Nephron (organoid): ENCODE measurements around the gene LY9.

Source experiments
- H3K27ac Mint-ChIP-seq, 3 experiments: 2 replicates each; pipeline ENCODE4 v1.8.0; 2020; ENCODE audit warnings: mixed read lengths in 3 of 3, mild to moderate bottlenecking in 2 of 3, moderate library complexity in 1 of 3
- H3K27me3 Mint-ChIP-seq: 2 replicates; pipeline ENCODE4 v1.8.0; 2021; ENCODE audit warnings: low read depth, mild to moderate bottlenecking, moderate library complexity, mixed read lengths
- H3K36me3 Mint-ChIP-seq: 2 replicates; pipeline ENCODE4 v1.8.0; 2020; ENCODE audit warnings: low read depth, mixed read lengths
- H3K4me1 Mint-ChIP-seq: 2 replicates; pipeline ENCODE4 v1.8.0; 2020; ENCODE audit warnings: mixed read lengths
- H3K4me3 Mint-ChIP-seq, 3 experiments: 2 replicates each; pipeline ENCODE4 v1.8.0; 2020; ENCODE audit warnings: mild to moderate bottlenecking in 3 of 3, mixed read lengths in 3 of 3, moderate library complexity in 2 of 3
- H3K9me3 Mint-ChIP-seq: 2 replicates; pipeline ENCODE4 v1.8.0; 2020; ENCODE audit warnings: mixed read lengths
- CTCF ChIP-seq, 3 experiments: fragments of 200-600 bp; sonication (generic); IDR thresholded peaks; one replicate each; pipeline ENCODE4 v1.5.0; 2021; ENCODE audit warnings: antibody characterized with exemption in 3 of 3; ENCODE audit not compliant: unreplicated experiment in 3 of 3

LY9 gene

GRCh38 chr1:160811147-160811546 lies 15.2 kb downstream of the LY9 start:
- no peak for TF ChIP-seq CTCF (IDR thresholded peaks at IDR 0.05; ENCODE audit: unreplicated experiment in 3 of 3)
- Mint-ChIP-seq H3K4me3 (no peak overlapping the region), H3K27me3 (peaks cover 5% of the 10 kb centered on the region), H3K9me3 (peaks cover 15% of the 10 kb centered on the region), H3K4me1 (no peaks in the 10 kb centered on the region), H3K27ac (no peak overlapping the region), H3K36me3 (no peaks in the 10 kb centered on the region)

GRCh38 chr1:160813215-160813614 lies 17.2 kb downstream of the LY9 start:
- no peak overlapping the region for H3K4me3 Mint-ChIP-seq
- H3K27ac Mint-ChIP-seq = no peak overlapping the region
- no peaks in the 10 kb centered on the region for H3K36me3 Mint-ChIP-seq
- peaks cover 1% of the 10 kb centered on the region for H3K4me1 Mint-ChIP-seq
- H3K27me3 Mint-ChIP-seq = peaks cover 2% of the 10 kb centered on the region
- peaks cover 3% of the 10 kb centered on the region for H3K9me3 Mint-ChIP-seq
- TF ChIP-seq CTCF (IDR thresholded peaks at IDR 0.05; ENCODE audit: unreplicated experiment in 3 of 3) = no peak

GRCh38 chr1:160814316-160814715 lies 18.3 kb downstream of the LY9 start:
- Mint-ChIP-seq H3K27me3 (peaks cover 10% of the 10 kb centered on the region), H3K27ac (no peak overlapping the region), H3K4me3 (no peak overlapping the region), H3K4me1 (peaks cover 6% of the 10 kb centered on the region), H3K9me3 (no peaks in the 10 kb centered on the region), H3K36me3 (no peaks in the 10 kb centered on the region)
- no peak for TF ChIP-seq CTCF (IDR thresholded peaks at IDR 0.05; ENCODE audit: unreplicated experiment in 3 of 3)

- H3K36me3 Mint-ChIP-seq = no peaks in the 10 kb centered on the region
- TF ChIP-seq CTCF (IDR thresholded peaks at IDR 0.05; ENCODE audit: unreplicated experiment in 3 of 3) = no peak
- H3K9me3 Mint-ChIP-seq = no peaks in the 10 kb centered on the region
- H3K4me3 Mint-ChIP-seq = no peak overlapping the region
- H3K27ac Mint-ChIP-seq = no peak overlapping the region
- peaks cover 6% of the 10 kb centered on the region for H3K4me1 Mint-ChIP-seq
- H3K27me3 Mint-ChIP-seq = peaks cover 10% of the 10 kb centered on the region
These were observed 18.9 kb downstream of the LY9 start for GRCh38 chr1:160814856-160815255.

- H3K27ac Mint-ChIP-seq = no peak overlapping the region
- TF ChIP-seq CTCF (IDR thresholded peaks at IDR 0.05; ENCODE audit: unreplicated experiment in 3 of 3) = no peak
- no peak overlapping the region for H3K4me3 Mint-ChIP-seq
- peaks cover 10% of the 10 kb centered on the region for H3K27me3 Mint-ChIP-seq
- H3K36me3 Mint-ChIP-seq = no peaks in the 10 kb centered on the region
- H3K4me1 Mint-ChIP-seq = peaks cover 6% of the 10 kb centered on the region
- no peaks in the 10 kb centered on the region for H3K9me3 Mint-ChIP-seq
These were observed 22.4 kb downstream of the LY9 start for GRCh38 chr1:160818207-160818937.

- Mint-ChIP-seq H3K27me3 (peaks cover 10% of the 10 kb centered on the region), H3K27ac (no peak overlapping the region), H3K4me1 (peaks cover 6% of the 10 kb centered on the region), H3K36me3 (no peaks in the 10 kb centered on the region), H3K4me3 (no peak overlapping the region), H3K9me3 (no peaks in the 10 kb centered on the region)
- TF ChIP-seq CTCF (IDR thresholded peaks at IDR 0.05; ENCODE audit: unreplicated experiment in 3 of 3) = no peak
These were observed 23.2 kb downstream of the LY9 start for GRCh38 chr1:160819186-160819585.
